ENCODE results near the gene SLC17A1.

DNA sequence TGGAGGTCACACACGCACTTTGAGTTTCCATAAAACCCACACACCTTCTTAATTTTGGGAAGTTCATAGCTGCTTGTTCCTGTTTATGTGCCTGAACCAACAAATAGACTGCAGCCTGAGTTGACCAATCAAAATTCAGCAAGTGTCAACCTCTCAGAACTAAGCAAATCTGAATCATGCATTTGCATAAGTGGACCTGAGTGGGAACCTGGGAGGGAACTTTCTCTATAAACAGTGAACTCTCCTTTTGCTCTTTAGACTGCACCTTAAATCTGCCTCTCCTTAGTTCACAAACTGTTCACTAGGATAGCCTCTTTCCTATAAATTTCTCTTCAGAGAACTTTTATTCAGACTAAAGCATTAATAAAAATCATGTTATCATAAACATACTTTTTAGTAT lies 37.9 kb downstream of the SLC17A1 start:
- TF ChIP-seq POLR2A (IDR thresholded peaks at IDR 0.05) (no peak), CTCF (IDR thresholded peaks at IDR 0.05) (no peak)
